K562 (cell line): ENCODE data around the gene SLC10A4. TPM values are rescaled to one million over a fixed set of nuclear protein-coding genes. Genes with fewer than 3 reads are reported as not detected.

ENCODE experiments used
- FOXP1 ChIP-seq: sonication (generic); formaldehyde crosslinking; IDR thresholded peaks from 2 replicates; pipeline ENCODE4 v1.8.0; 2022; ENCODE audit warnings: mild to moderate bottlenecking, missing genetic modification reagents
- KDM1A ChIP-seq, 2 experiments: fragments of 450-650 bp; IDR thresholded peaks; 2 replicates each; pipeline ENCODE4 v1.6.1; 2016; ENCODE audit warnings: mild to moderate bottlenecking in 2 of 2
- LEF1 ChIP-seq: fragments of 450-650 bp; IDR thresholded peaks from 2 replicates; pipeline ENCODE4 v1.6.1; 2016; ENCODE audit warnings: mild to moderate bottlenecking
- NBN ChIP-seq: fragments of 450-650 bp; IDR thresholded peaks from 2 replicates; pipeline ENCODE4 v1.6.1; 2016; ENCODE audit warnings: low read depth, mild to moderate bottlenecking
- NEUROD1 ChIP-seq: fragments of 150-350 bp; IDR thresholded peaks from 2 replicates; pipeline ENCODE4 v1.6.1; 2014; ENCODE audit warnings: borderline replicate concordance, low read length, low read depth; ENCODE audit not compliant: partially characterized antibody
- NR2C1 ChIP-seq, 2 experiments: fragments of 450-650 bp; IDR thresholded peaks; 2 replicates each; pipeline ENCODE4 v1.6.1; 2017; ENCODE audit warnings: mild to moderate bottlenecking in 2 of 2, antibody characterized with exemption in 1 of 2, inconsistent platforms in 1 of 2, missing compliant biosample characterization in 1 of 2, missing genetic modification characterization in 1 of 2
- PHB ChIP-seq: fragments of 250-450 bp; sonication (Bioruptor Pico); IDR thresholded peaks from 2 replicates; pipeline ENCODE4 v1.5.0; 2021
- PURB ChIP-seq: sonication (generic); formaldehyde crosslinking; IDR thresholded peaks from 2 replicates; pipeline ENCODE4 v1.9.0; 2021; ENCODE audit warnings: low read depth, mild to moderate bottlenecking, missing genetic modification reagents
- RAD21 ChIP-seq, 2 experiments: fragments of 250-450 bp in 1 of 2; fragments of 450-650 bp in 1 of 2; sonication (Bioruptor Pico) in 1 of 2; formaldehyde crosslinking in 1 of 2; IDR thresholded peaks in 1 of 2; conservative IDR thresholded peaks in 1 of 2; 2 replicates each; pipeline versions ENCODE4 v1.4.0 to v1.8.0; 2020 to 2022; ENCODE audit warnings: mild to moderate bottlenecking in 2 of 2, moderate library complexity in 1 of 2
- RFX1 ChIP-seq: fragments of 450-650 bp; IDR thresholded peaks from 2 replicates; pipeline ENCODE4 v1.6.1; 2016; ENCODE audit warnings: mild to moderate bottlenecking, moderate library complexity
- ZBTB7A ChIP-seq: IDR thresholded peaks from 2 replicates; pipeline ENCODE4 v1.6.1; 2011; ENCODE audit warnings: low read depth, mild to moderate bottlenecking, low read length, moderate library complexity, borderline replicate concordance; ENCODE audit not compliant: control insufficient read depth
- ZNF316 ChIP-seq: fragments of 450-650 bp; IDR thresholded peaks from 2 replicates; pipeline ENCODE4 v1.6.1; 2016
- ZNF696 ChIP-seq: fragments of 250-450 bp; sonication (Bioruptor Pico); conservative IDR thresholded peaks from 2 replicates; pipeline ENCODE4 v1.4.0; 2020; ENCODE audit warnings: mild to moderate bottlenecking, moderate library complexity
- polyA plus RNA-seq, 8 experiments: library from polyadenylated mRNA; depleted of rRNA in 4 of 8; stranded (reverse) in 5 of 8; unstranded in 3 of 8; fragments of >200 nt; fragmentation: Nextera tagmentation in 2 of 8; fragmentation: Illumina TruSeq in 1 of 8; extraction: Ambion mirVana in 2 of 8; extraction: Trizol in 1 of 8; gene quantifications; 2 replicates each; pipeline versions ENCODE4 v1.2.1 to v1.2.3, GENCODE V29; 2011 to 2014; ENCODE audit warnings: inconsistent platforms in 1 of 8, missing spikeins in 1 of 8
- total RNA-seq, 7 experiments: library from RNA; depleted of rRNA in 6 of 7; stranded (reverse); fragments of >200 nt in 6 of 7; fragmentation: Illumina TruSeq in 2 of 7; extraction: Trizol in 2 of 7; gene quantifications; 2 replicates each; pipeline versions ENCODE4 v1.2.1 to v1.2.3, GENCODE V29; 2011 to 2021; ENCODE audit warnings: low replicate concordance in 1 of 7
- TF ChIP-seq, protein P1 (sequence below): conservative IDR thresholded peaks from 2 replicates; pipeline ENCODE4 v1.6.1; 2011; ENCODE audit warnings: low read depth, mild to moderate bottlenecking, low read length; ENCODE audit not compliant: control insufficient read depth
- TF ChIP-seq, protein P2 (sequence below): sonication (generic); formaldehyde crosslinking; IDR thresholded peaks from 2 replicates; pipeline ENCODE4 v1.8.1; 2023; ENCODE audit warnings: mild to moderate bottlenecking, missing genetic modification reagents
- TF ChIP-seq, protein P3 (sequence below), 2 experiments: fragments of 450-650 bp in 1 of 2; sonication (generic) in 1 of 2; formaldehyde crosslinking in 1 of 2; IDR thresholded peaks; 2 replicates each; pipeline versions ENCODE4 v1.7.1 to v1.9.0; 2016 to 2022; ENCODE audit warnings: inconsistent platforms in 1 of 2, mild to moderate bottlenecking in 1 of 2, missing genetic modification reagents in 1 of 2

SLC10A4 gene
- total and polyA plus RNA-seq, 9 of the 15 experiments (the other 6 are each of a cell fraction or from before 2014, with no cell fraction given) = 2.5 to 16.9 (median 9.3) TPM

DNA sequence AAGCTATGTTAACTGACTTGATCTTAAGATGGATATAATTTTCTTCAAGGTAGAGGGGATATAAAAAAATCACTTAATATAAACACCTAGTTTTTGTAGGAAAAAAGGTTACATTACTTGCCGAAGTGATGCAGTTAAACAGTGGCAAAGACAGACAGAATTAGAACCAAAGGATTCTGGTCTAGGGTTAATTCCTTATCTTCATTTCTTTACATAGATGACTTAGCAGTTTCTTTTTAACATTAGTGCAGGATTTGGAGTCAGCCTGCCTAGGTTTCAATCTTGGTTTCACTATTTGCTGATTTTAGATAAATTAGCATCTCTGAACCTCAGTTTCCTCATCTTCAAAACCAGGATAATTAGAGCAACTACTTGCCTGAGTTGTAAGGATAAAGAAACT lies 21.2 kb downstream of the SLC10A4 start (continued):
- TF ChIP-seq, protein P1, sequence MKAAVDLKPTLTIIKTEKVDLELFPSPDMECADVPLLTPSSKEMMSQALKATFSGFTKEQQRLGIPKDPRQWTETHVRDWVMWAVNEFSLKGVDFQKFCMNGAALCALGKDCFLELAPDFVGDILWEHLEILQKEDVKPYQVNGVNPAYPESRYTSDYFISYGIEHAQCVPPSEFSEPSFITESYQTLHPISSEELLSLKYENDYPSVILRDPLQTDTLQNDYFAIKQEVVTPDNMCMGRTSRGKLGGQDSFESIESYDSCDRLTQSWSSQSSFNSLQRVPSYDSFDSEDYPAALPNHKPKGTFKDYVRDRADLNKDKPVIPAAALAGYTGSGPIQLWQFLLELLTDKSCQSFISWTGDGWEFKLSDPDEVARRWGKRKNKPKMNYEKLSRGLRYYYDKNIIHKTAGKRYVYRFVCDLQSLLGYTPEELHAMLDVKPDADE = no peak
- TF ChIP-seq NR2C1 (IDR thresholded peaks at IDR 0.05) = no peak
- 0 out of 2 replicates have a peak, but pooled peaks have one; percentile 13 for TF ChIP-seq NR2C1 (tag; IDR thresholded peaks at IDR 0.05)
- TF ChIP-seq RFX1 = no peak
- no peak for TF ChIP-seq FOXP1 (CRISPR knock-in tag)
- no peak for TF ChIP-seq ZNF696
- TF ChIP-seq RAD21 (CRISPR knock-in tag; conservative IDR thresholded peaks at IDR 0.05 in 1 of 2, IDR thresholded peaks at IDR 0.05 in 1 of 2) = no peak
- TF ChIP-seq, protein P2, sequence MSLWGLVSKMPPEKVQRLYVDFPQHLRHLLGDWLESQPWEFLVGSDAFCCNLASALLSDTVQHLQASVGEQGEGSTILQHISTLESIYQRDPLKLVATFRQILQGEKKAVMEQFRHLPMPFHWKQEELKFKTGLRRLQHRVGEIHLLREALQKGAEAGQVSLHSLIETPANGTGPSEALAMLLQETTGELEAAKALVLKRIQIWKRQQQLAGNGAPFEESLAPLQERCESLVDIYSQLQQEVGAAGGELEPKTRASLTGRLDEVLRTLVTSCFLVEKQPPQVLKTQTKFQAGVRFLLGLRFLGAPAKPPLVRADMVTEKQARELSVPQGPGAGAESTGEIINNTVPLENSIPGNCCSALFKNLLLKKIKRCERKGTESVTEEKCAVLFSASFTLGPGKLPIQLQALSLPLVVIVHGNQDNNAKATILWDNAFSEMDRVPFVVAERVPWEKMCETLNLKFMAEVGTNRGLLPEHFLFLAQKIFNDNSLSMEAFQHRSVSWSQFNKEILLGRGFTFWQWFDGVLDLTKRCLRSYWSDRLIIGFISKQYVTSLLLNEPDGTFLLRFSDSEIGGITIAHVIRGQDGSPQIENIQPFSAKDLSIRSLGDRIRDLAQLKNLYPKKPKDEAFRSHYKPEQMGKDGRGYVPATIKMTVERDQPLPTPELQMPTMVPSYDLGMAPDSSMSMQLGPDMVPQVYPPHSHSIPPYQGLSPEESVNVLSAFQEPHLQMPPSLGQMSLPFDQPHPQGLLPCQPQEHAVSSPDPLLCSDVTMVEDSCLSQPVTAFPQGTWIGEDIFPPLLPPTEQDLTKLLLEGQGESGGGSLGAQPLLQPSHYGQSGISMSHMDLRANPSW = no peak
- no peak for TF ChIP-seq NEUROD1
- TF ChIP-seq KDM1A (IDR thresholded peaks at IDR 0.05) = peak; percentile 47 to 48; a peak in 2 of 4 replicates
- TF ChIP-seq LEF1 = no peak
- 0 out of 2 replicates have a peak, but pooled peaks have one; percentile 14 for TF ChIP-seq NBN
- no peak for TF ChIP-seq PHB
- TF ChIP-seq, protein P3, sequence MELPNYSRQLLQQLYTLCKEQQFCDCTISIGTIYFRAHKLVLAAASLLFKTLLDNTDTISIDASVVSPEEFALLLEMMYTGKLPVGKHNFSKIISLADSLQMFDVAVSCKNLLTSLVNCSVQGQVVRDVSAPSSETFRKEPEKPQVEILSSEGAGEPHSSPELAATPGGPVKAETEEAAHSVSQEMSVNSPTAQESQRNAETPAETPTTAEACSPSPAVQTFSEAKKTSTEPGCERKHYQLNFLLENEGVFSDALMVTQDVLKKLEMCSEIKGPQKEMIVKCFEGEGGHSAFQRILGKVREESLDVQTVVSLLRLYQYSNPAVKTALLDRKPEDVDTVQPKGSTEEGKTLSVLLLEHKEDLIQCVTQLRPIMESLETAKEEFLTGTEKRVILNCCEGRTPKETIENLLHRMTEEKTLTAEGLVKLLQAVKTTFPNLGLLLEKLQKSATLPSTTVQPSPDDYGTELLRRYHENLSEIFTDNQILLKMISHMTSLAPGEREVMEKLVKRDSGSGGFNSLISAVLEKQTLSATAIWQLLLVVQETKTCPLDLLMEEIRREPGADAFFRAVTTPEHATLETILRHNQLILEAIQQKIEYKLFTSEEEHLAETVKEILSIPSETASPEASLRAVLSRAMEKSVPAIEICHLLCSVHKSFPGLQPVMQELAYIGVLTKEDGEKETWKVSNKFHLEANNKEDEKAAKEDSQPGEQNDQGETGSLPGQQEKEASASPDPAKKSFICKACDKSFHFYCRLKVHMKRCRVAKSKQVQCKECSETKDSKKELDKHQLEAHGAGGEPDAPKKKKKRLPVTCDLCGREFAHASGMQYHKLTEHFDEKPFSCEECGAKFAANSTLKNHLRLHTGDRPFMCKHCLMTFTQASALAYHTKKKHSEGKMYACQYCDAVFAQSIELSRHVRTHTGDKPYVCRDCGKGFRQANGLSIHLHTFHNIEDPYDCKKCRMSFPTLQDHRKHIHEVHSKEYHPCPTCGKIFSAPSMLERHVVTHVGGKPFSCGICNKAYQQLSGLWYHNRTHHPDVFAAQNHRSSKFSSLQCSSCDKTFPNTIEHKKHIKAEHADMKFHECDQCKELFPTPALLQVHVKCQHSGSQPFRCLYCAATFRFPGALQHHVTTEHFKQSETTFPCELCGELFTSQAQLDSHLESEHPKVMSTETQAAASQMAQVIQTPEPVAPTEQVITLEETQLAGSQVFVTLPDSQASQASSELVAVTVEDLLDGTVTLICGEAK (IDR thresholded peaks at IDR 0.05) = no peak
- TF ChIP-seq, protein P3 (CRISPR knock-in tag; IDR thresholded peaks at IDR 0.05) = no peak
- no peak for TF ChIP-seq ZBTB7A
- TF ChIP-seq PURB (CRISPR knock-in tag) = no peak
- TF ChIP-seq ZNF316 = peak; percentile 98
